Cardiac fibroblast (primary cell): ENCODE results near the gene AKAP1.

ENCODE experiments used
- DNase-seq, 2 donors: peaks; one replicate each; pipeline versions ENCODE4 v3.0.0 to v3.0.0-alpha.2; 2010; ENCODE audit warnings: low read depth in 2 of 2
- H3K4me3 ChIP-seq, 2 donors: replicated peaks in 1 of 2; 1 replicate in 1 of 2; 2 replicates in 1 of 2; pipeline ENCODE4 v1.5.1; 2011; ENCODE audit warnings: low read depth in 2 of 2, low read length in 2 of 2, mild to moderate bottlenecking in 2 of 2, moderate library complexity in 1 of 2
- CTCF ChIP-seq: IDR thresholded peaks from one replicate; pipeline ENCODE4 v1.5.1; 2011; ENCODE audit warnings: low read depth, mild to moderate bottlenecking, low read length, inconsistent platforms

Gene AKAP1

GRCh38 chr17:57044976-57045867 is 39.8 kb upstream of the AKAP1 start:
- no peak for TF ChIP-seq CTCF
- DNase-seq: no peak
- H3K4me3 ChIP-seq: no peak overlapping the region

- DNase-seq: no peak
- peak overlapping the region in 1 of 2 donors; percentile 18 for H3K4me3 ChIP-seq
- no peak for TF ChIP-seq CTCF
Measured at GRCh38 chr17:57045868-57046704, 39.0 kb upstream of the AKAP1 start.

- no peak overlapping the region for H3K4me3 ChIP-seq
- TF ChIP-seq CTCF: no peak
- no peak for DNase-seq
Measured at GRCh38 chr17:57046749-57047148, 38.3 kb upstream of the AKAP1 start.

GRCh38 chr17:57048096-57048495 is 37.0 kb upstream of the AKAP1 start:
- no peak overlapping the region for H3K4me3 ChIP-seq
- TF ChIP-seq CTCF: no peak
- DNase-seq: no peak

GRCh38 chr17:57050306-57050705 is 34.7 kb upstream of the AKAP1 start:
- no peak for DNase-seq
- no peak for TF ChIP-seq CTCF
- no peak overlapping the region for H3K4me3 ChIP-seq

GRCh38 chr17:57051886-57052361 is 33.1 kb upstream of the AKAP1 start:
- no peak for TF ChIP-seq CTCF
- DNase-seq: no peak

More at GRCh38 chr17:57051886-57052361, 33.1 kb upstream of the AKAP1 start:
- no peak overlapping the region for H3K4me3 ChIP-seq
